Peyer's patch (tissue), 4 donors: ENCODE measurements around the gene KMT2D.

Source experiments
- CTCF ChIP-seq, 6 experiments: fragments of 450-650 bp in 4 of 6; fragments of 200-600 bp in 2 of 6; sonication (generic) in 1 of 6; IDR thresholded peaks; one replicate each; pipeline ENCODE4 v1.5.1; 2017 to 2019; ENCODE audit warnings: antibody characterized with exemption in 6 of 6, mild to moderate bottlenecking in 3 of 6, moderate library complexity in 1 of 6
- POLR2A ChIP-seq, 2 donors: fragments of 450-650 bp; IDR thresholded peaks; one replicate each; pipeline ENCODE4 v1.5.1; 2017; ENCODE audit warnings: antibody characterized with exemption in 2 of 2, mild to moderate bottlenecking in 2 of 2, moderate library complexity in 2 of 2

- TF ChIP-seq CTCF (IDR thresholded peaks at IDR 0.05) (peak; percentile 19 to 71 (median 54)), POLR2A (IDR thresholded peaks at IDR 0.05) (no peak)
These were observed 16.7 kb downstream of the KMT2D start for GRCh38 chr12:49043856-49044258.
